B cell (primary cell): Measurements from ENCODE around the gene GRP. TPM values are rescaled to one million over a fixed set of nuclear protein-coding genes. Genes with fewer than 3 reads are reported as not detected.

Experiments
- ATAC-seq: fragments of 200-7000 bp; cut with Tn5 transposase; one replicate; pipeline ENCODE4 v1.10.0; 2021; ENCODE audit warnings: low read depth, mild to moderate bottlenecking, moderate number of reproducible peaks, moderate library complexity
- CTCF ChIA-PET: fragments of 350-600 bp; sonication (Branson Sonifier 250); formaldehyde crosslinking; loops from one replicate; lab custom pipeline; 2021; ENCODE audit warnings: antibody characterized with exemption, inconsistent platforms; lab: Charles Lee
- POLR2A ChIA-PET: fragments of 350-600 bp; sonication (Branson Sonifier 250); formaldehyde crosslinking; loops from one replicate; lab custom pipeline; 2021; ENCODE audit warnings: antibody characterized with exemption; lab: Charles Lee
- DNase-seq: peaks from one replicate; pipeline ENCODE4 v3.0.0; 2013
- H2AFZ ChIP-seq: 2 replicates; pipeline ENCODE4 v1.6.1; 2012; ENCODE audit warnings: mild to moderate bottlenecking, low read depth, low read length; ENCODE audit not compliant: insufficient read depth, poor library complexity, severe bottlenecking
- H3K27ac ChIP-seq, 2 donors: 1 replicate in 1 of 2; 2 replicates in 1 of 2; pipeline ENCODE4 v1.5.1; 2012 to 2013; ENCODE audit warnings: low read length in 2 of 2, mild to moderate bottlenecking in 2 of 2, moderate library complexity in 1 of 2
- H3K27me3 ChIP-seq, 4 experiments: fragments of 200-600 bp in 1 of 4; sonication (generic) in 1 of 4; replicated peaks in 1 of 4; 1 replicate in 2 of 4; 2 replicates in 2 of 4; pipeline versions ENCODE4 v1.6.1 to v1.7.0; 2013 to 2016; ENCODE audit warnings: low read length in 3 of 4, mild to moderate bottlenecking in 2 of 4, mixed read lengths in 1 of 4, moderate library complexity in 1 of 4; ENCODE audit not compliant: insufficient read depth in 4 of 4, control insufficient read depth in 3 of 4; ENCODE audit errors: control extremely low read depth in 1 of 4
- H3K36me3 ChIP-seq, 2 experiments: replicated peaks in 1 of 2; 1 replicate in 1 of 2; 2 replicates in 1 of 2; pipeline versions ENCODE4 v1.6.1 to v1.7.1; 2013; ENCODE audit warnings: low read length in 1 of 2; ENCODE audit not compliant: insufficient read depth in 2 of 2, control insufficient read depth in 1 of 2; ENCODE audit errors: control extremely low read depth in 1 of 2, extremely low read depth in 1 of 2
- H3K4me1 ChIP-seq, 2 donors: fragments of 200-600 bp in 1 of 2; sonication (generic) in 1 of 2; 1 replicate in 1 of 2; 2 replicates in 1 of 2; pipeline versions ENCODE4 v1.5.1 to v1.6.1; 2013 to 2017; ENCODE audit warnings: low read length in 2 of 2; ENCODE audit not compliant: control insufficient read depth in 2 of 2, insufficient read depth in 2 of 2
- H3K4me2 ChIP-seq: replicated peaks from 2 replicates; pipeline ENCODE3; 2012; ENCODE audit warnings: mild to moderate bottlenecking, low read depth, low read length; ENCODE audit not compliant: poor library complexity, severe bottlenecking
- H3K4me3 ChIP-seq, 5 experiments: fragments of 200-600 bp in 1 of 5; sonication (generic) in 1 of 5; 1 replicate in 3 of 5; 2 replicates in 2 of 5; pipeline versions ENCODE4 v1.5.1 to v1.7.0; 2011 to 2016; ENCODE audit warnings: low read length in 4 of 5, mild to moderate bottlenecking in 4 of 5, low read depth in 2 of 5, control low read depth in 1 of 5, moderate library complexity in 1 of 5; ENCODE audit not compliant: insufficient read depth in 1 of 5; ENCODE audit errors: control extremely low read depth in 1 of 5, extremely low read depth in 1 of 5
- H3K79me2 ChIP-seq: fragments of 200-600 bp; sonication (generic); one replicate; pipeline ENCODE4 v1.6.0; 2016; ENCODE audit warnings: low read length; ENCODE audit not compliant: control insufficient read depth, insufficient read depth
- H3K9ac ChIP-seq: fragments of 200-600 bp; sonication (generic); 2 replicates; pipeline ENCODE4 v1.6.1; 2017; ENCODE audit warnings: mild to moderate bottlenecking, low read length, moderate library complexity
- H3K9me3 ChIP-seq, 3 donors: one replicate each; pipeline versions ENCODE4 v1.6.1 to v1.7.1; 2013; ENCODE audit warnings: low read length in 2 of 3; ENCODE audit not compliant: control insufficient read depth in 2 of 3, insufficient read depth in 1 of 3; ENCODE audit errors: control extremely low read depth in 1 of 3
- H4K20me1 ChIP-seq: 2 replicates; pipeline ENCODE4 v1.6.0; 2012; ENCODE audit warnings: mild to moderate bottlenecking, low read length; ENCODE audit not compliant: insufficient read depth, control insufficient read depth, poor library complexity, severe bottlenecking
- H3K27ac Mint-ChIP-seq: one replicate; pipeline ENCODE4 v1.8.0; 2021; ENCODE audit warnings: mixed read lengths
- H3K27me3 Mint-ChIP-seq: one replicate; pipeline ENCODE4 v1.8.0; 2021; ENCODE audit warnings: mixed read lengths
- H3K4me1 Mint-ChIP-seq: one replicate; pipeline ENCODE4 v1.8.0; 2021; ENCODE audit warnings: mixed read lengths
- H3K4me3 Mint-ChIP-seq: one replicate; pipeline ENCODE4 v1.8.0; 2021; ENCODE audit warnings: mixed read lengths
- H3K9me3 Mint-ChIP-seq: one replicate; pipeline ENCODE4 v1.8.0; 2022; ENCODE audit warnings: mixed read lengths; ENCODE audit not compliant: insufficient read depth
- CTCF ChIP-seq: fragments of 200-600 bp; IDR thresholded peaks from one replicate; pipeline ENCODE4 v1.8.0; 2022; ENCODE audit warnings: antibody characterized with exemption, mild to moderate bottlenecking
- EZH2 ChIP-seq: IDR thresholded peaks from 2 replicates; pipeline ENCODE4 v1.6.1; 2012; ENCODE audit warnings: borderline replicate concordance, low read depth, mild to moderate bottlenecking, moderate library complexity, low read length; ENCODE audit not compliant: insufficient read depth, poor library complexity, severe bottlenecking
- WGBS: methylation state at CpG from one replicate; pipeline ENCODE4 v1.1.5; 2013; ENCODE audit warnings: missing lambda C conversion rate; ENCODE audit not compliant: insufficient coverage; 5-methylcytosine and 5-hydroxymethylcytosine counted together
- intact Hi-C: fragments of 100-400 bp; cut with micrococcal nuclease; formaldehyde crosslinking; loops from one replicate; pipeline ENCODE4 v1.10.0; 2022
- polyA plus RNA-seq: library from polyadenylated mRNA; depleted of rRNA; stranded (reverse); fragments of >200 nt; gene quantifications from 2 replicates; pipeline ENCODE4 v1.2.3, GENCODE V29; 2012
- total RNA-seq, 2 donors: library from RNA; stranded (reverse); fragments of 120-200 nt in 1 of 2; gene quantifications; 1 replicate in 1 of 2; 2 replicates in 1 of 2; pipeline versions ENCODE4 v1.2.3 to v1.2.4, GENCODE V29; 2013 to 2022

The GRP gene
- total and polyA plus RNA-seq, 2 donors (not counting 1 experiment from before 2014, with no cell fraction given) = not detected

DNA sequence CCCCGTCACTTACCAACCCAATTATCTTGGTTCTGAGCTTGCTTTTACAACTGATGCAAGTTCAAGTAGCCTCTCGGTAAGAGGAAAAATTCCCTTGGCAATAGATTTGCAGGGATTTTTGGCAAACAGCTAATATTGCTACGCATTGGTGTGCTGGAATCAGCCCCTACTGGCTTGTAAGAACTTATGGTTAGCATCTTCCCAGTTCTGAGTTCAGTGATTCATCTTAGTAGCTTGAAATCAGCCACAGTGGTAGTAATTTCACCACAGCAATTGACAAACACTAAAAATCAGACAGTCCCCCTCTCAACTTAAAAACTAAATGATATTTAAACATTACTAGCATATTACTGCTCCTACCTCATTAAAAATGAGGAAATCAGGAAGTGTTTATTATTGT, 59.2 kb downstream of the GRP start:
- Histone ChIP-seq H4K20me1 (no peaks in the 10 kb centered on the region), H3K27me3 (peaks cover 0 to 42% (median 24%) of the 10 kb centered on the region in 4 experiments), H3K4me2 (no peak overlapping the region), H3K4me1 (peaks cover 0 to 1% of the 10 kb centered on the region in 2 donors), H3K36me3 (no peaks in the 10 kb centered on the region), H3K9ac (no peak overlapping the region), H3K4me3 (no peak overlapping the region), H3K79me2 (no peaks in the 10 kb centered on the region), H2AFZ (no peak overlapping the region), H3K27ac (no peak overlapping the region), H3K9me3 (peaks cover 0 to 4% (median 1%) of the 10 kb centered on the region in 3 donors)
- intact Hi-C loops = no loop called here
- Mint-ChIP-seq H3K27ac (no peak overlapping the region), H3K9me3 (no peaks in the 10 kb centered on the region), H3K4me3 (no peak overlapping the region), H3K4me1 (no peaks in the 10 kb centered on the region), H3K27me3 (peaks cover 64% of the 10 kb centered on the region)
- POLR2A ChIA-PET = no interaction called here
- no peak for DNase-seq
- no peak for TF ChIP-seq CTCF
- TF ChIP-seq EZH2 = no peak
- CTCF ChIA-PET = no interaction called here
- no peak for ATAC-seq
- WGBS = 54% methylated on average over 2 of the region's 3 CpGs

- CTCF ChIA-PET = no interaction called here
- H3K4me3 Mint-ChIP-seq = no peak overlapping the region
- H3K9ac ChIP-seq = no peak overlapping the region
Measured at GRCh38 chr18:59279722-59280121, 59.8 kb downstream of the GRP start.

More at GRCh38 chr18:59279722-59280121, 59.8 kb downstream of the GRP start:
- H3K27me3 Mint-ChIP-seq = peaks cover 63% of the 10 kb centered on the region
- TF ChIP-seq CTCF (no peak), EZH2 (no peak)
- intact Hi-C loops = no loop called here
- 53% methylated on average over 1 of the region's 1 CpG for WGBS
- H3K4me3 ChIP-seq = no peak overlapping the region
- DNase-seq = no peak
- no peak overlapping the region for H3K27ac ChIP-seq
- no peaks in the 10 kb centered on the region for H3K9me3 Mint-ChIP-seq
- no peak for ATAC-seq
- POLR2A ChIA-PET = no interaction called here
- H3K4me1 ChIP-seq = no peaks in the 10 kb centered on the region
- H3K9me3 ChIP-seq = peaks cover 0 to 1% (median 0%) of the 10 kb centered on the region in 3 donors
- H3K36me3 ChIP-seq = no peaks in the 10 kb centered on the region
- H3K27ac Mint-ChIP-seq = no peak overlapping the region
- no peaks in the 10 kb centered on the region for H4K20me1 ChIP-seq
- H3K79me2 ChIP-seq = no peaks in the 10 kb centered on the region
- H2AFZ ChIP-seq = no peak overlapping the region
- H3K4me1 Mint-ChIP-seq = no peaks in the 10 kb centered on the region
- no peak overlapping the region for H3K4me2 ChIP-seq
- peaks cover 0 to 37% (median 20%) of the 10 kb centered on the region in 4 experiments for H3K27me3 ChIP-seq

Other genes with a start within 250 kb of the GRP start
- gene SEC11C, start 80.3 kb upstream of the GRP start, total RNA-seq = 69.8 and 76.8 TPM in 2 replicates
- 29.0 and 30.7 TPM in 2 replicates for gene SEC11C, start 80.3 kb upstream of the GRP start, polyA plus RNA-seq
- not detected in 2 replicates for gene RAX, start 53.3 kb downstream of the GRP start, total RNA-seq
- not detected in 2 replicates for gene RAX, start 53.3 kb downstream of the GRP start, polyA plus RNA-seq
- gene CPLX4, start 98.5 kb downstream of the GRP start, total RNA-seq = not detected in 2 replicates
- gene CPLX4, start 98.5 kb downstream of the GRP start, polyA plus RNA-seq = not detected in 2 replicates
- 41.1 and 48.8 TPM in 2 replicates for gene LMAN1, start 139.1 kb downstream of the GRP start, total RNA-seq
- 9.2 and 13.7 TPM in 2 replicates for gene LMAN1, start 139.1 kb downstream of the GRP start, polyA plus RNA-seq